Brain microvascular endothelial cell (primary cell): ENCODE data around the gene PILRB.
"Not testable (repeated sequence)": the region's sequence is repeated elsewhere in the genome, so short reads cannot be mapped to it uniquely, and the experiment has no call there.

Source experiments
- DNase-seq: peaks from one replicate; pipeline ENCODE4 v3.0.0-alpha.2; 2020
- H3K27ac ChIP-seq: fragments of 250-450 bp; sonication (Bioruptor Pico); 2 replicates; pipeline ENCODE4 v1.5.1; 2020; ENCODE audit warnings: mild to moderate bottlenecking, moderate library complexity
- H3K27me3 ChIP-seq: fragments of 250-450 bp; sonication (Bioruptor Pico); replicated peaks from 2 replicates; pipeline ENCODE4 v1.5.1; 2020; ENCODE audit warnings: mild to moderate bottlenecking
- H3K36me3 ChIP-seq: fragments of 250-450 bp; sonication (Bioruptor Pico); replicated peaks from 2 replicates; pipeline ENCODE4 v1.5.1; 2020; ENCODE audit warnings: mild to moderate bottlenecking
- H3K4me3 ChIP-seq: 2 replicates; pipeline ENCODE4 v1.5.1; 2011; ENCODE audit warnings: low read depth, mild to moderate bottlenecking, control low read depth, low read length, moderate library complexity
- CTCF ChIP-seq: IDR thresholded peaks from 2 replicates; pipeline ENCODE4 v1.5.1; 2011; ENCODE audit warnings: low read depth, mild to moderate bottlenecking, moderate library complexity, low read length, control low read depth, inconsistent platforms; ENCODE audit errors: missing control alignments
- in situ Hi-C: cut with HindIII; loops from 2 replicates; pipeline ENCODE4 v1.10.0; 2017; ENCODE audit warnings: low sequenced_read_pairs, low pct_ligation_motif_present

The PILRB gene

GRCh38 chr7:100358027-100358856, at the start of gene PILRB:
PILRB (plus strand) TSS chr7:100358117; CDS start chr7:100358303, 186 bp downstream.
- H3K27ac ChIP-seq, result no peak within 1 kb of the TSS
- no peak within 1 kb of the TSS for H3K4me3 ChIP-seq
- no peak for DNase-seq
- peak; percentile 15 for TF ChIP-seq CTCF
- in situ Hi-C loops, result no loop called here
- no peaks in the 10 kb centered on the region for H3K27me3 ChIP-seq
- H3K36me3 ChIP-seq, result peaks cover 88% of the 10 kb centered on the region

GRCh38 chr7:100318329-100318728, 39.6 kb upstream of the PILRB start:
- H3K27ac ChIP-seq, H3K36me3 ChIP-seq, in situ Hi-C loops, H3K4me3 ChIP-seq, DNase-seq, H3K27me3 ChIP-seq: not testable (repeated sequence)

- DNase-seq, H3K4me3 ChIP-seq, H3K27me3 ChIP-seq, H3K27ac ChIP-seq, H3K36me3 ChIP-seq, in situ Hi-C loops: not testable (repeated sequence)
Observed at GRCh38 chr7:100321648-100322047, 36.3 kb upstream of the PILRB start.

- H3K4me3 ChIP-seq, DNase-seq, H3K36me3 ChIP-seq, H3K27ac ChIP-seq, H3K27me3 ChIP-seq, in situ Hi-C loops: not testable (repeated sequence)
Observed at GRCh38 chr7:100324194-100324593, 33.7 kb upstream of the PILRB start.

GRCh38 chr7:100325671-100326070, 32.2 kb upstream of the PILRB start:
- H3K36me3 ChIP-seq, in situ Hi-C loops, H3K27ac ChIP-seq, H3K4me3 ChIP-seq, H3K27me3 ChIP-seq, DNase-seq: not testable (repeated sequence)

- H3K36me3 ChIP-seq, DNase-seq, H3K27ac ChIP-seq: not testable (repeated sequence)
Observed at GRCh38 chr7:100326914-100327313, 31.0 kb upstream of the PILRB start.

GRCh38 chr7:100335566-100336466, 22.1 kb upstream of the PILRB start:
- DNase-seq, result peak; percentile 94
- Histone ChIP-seq H3K4me3 (peak overlapping the region; percentile 73), H3K27ac (peak overlapping the region; percentile 87)
- H3K36me3 ChIP-seq, in situ Hi-C loops, H3K27me3 ChIP-seq: not testable (repeated sequence)

More at GRCh38 chr7:100326914-100327313, 31.0 kb upstream of the PILRB start:
- in situ Hi-C loops, H3K4me3 ChIP-seq, H3K27me3 ChIP-seq: not testable (repeated sequence)

GRCh38 chr7:100338083-100338696, 19.7 kb upstream of the PILRB start:
- H3K27me3 ChIP-seq, H3K4me3 ChIP-seq, in situ Hi-C loops: not testable (repeated sequence)
- H3K27ac ChIP-seq, result peak overlapping the region; percentile 30
- DNase-seq, result peak; percentile 23
- H3K36me3 ChIP-seq, result peaks cover 11% of the 10 kb centered on the region

GRCh38 chr7:100341286-100341685, 16.6 kb upstream of the PILRB start:
- H3K27ac ChIP-seq, result not testable (repeated sequence)

More at GRCh38 chr7:100341286-100341685, 16.6 kb upstream of the PILRB start:
- H3K4me3 ChIP-seq, H3K27me3 ChIP-seq, DNase-seq, in situ Hi-C loops: not testable (repeated sequence)
- H3K36me3 ChIP-seq, result peaks cover 29% of the 10 kb centered on the region
